HG03460 (cell line): ENCODE data around the gene RAD9A.
"Not testable (repeated sequence)": the region's sequence is repeated elsewhere in the genome, so short reads cannot be mapped to it uniquely, and the experiment has no call there.

ENCODE experiments used
- ATAC-seq: cut with Tn5 transposase; IDR thresholded peaks from one replicate; pipeline ENCODE4 v1.9.1; 2021; ENCODE audit not compliant: unreplicated experiment

RAD9A gene

GRCh38 chr11:67395555-67396258 lies 3.9 kb downstream of the RAD9A start:
- ATAC-seq, result no peak

GRCh38 chr11:67396259-67396581 lies 4.4 kb downstream of the RAD9A start:
- ATAC-seq, result no peak

DNA sequence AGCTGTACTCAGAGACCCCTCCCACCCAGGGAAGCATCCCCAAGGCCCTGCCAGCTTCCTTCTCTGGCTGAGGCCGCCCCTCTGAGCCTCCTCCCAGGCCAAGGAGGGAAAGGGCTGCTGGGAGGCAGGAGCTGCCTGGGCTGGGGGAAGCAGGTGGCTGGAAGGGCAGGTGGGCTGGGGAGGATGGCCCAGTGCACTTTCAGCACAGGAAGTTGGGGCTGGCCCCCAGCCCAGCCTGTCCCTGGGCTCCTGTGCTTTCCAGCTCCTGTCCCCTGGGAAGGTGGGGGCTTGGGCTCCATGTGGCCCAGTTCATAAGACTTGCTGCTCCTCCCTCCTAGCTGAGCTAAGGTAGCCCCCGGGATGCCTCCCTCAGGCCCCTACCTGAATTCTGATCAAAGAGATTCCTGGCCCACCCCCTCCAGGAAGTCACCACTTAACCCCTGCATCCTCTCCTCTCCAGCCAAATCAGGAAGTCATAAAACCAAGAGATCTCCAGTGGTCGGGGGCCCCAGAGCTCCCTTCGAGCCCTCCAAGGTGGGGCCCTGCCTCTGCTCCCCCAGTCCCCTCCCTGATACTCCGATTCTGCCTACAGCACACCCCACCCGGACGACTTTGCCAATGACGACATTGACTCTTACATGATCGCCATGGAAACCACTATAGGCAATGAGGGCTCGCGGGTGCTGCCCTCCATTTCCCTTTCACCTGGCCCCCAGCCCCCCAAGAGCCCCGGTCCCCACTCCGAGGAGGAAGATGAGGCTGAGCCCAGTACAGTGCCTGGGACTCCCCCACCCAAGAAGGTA lies 5.0 kb downstream of the RAD9A start:
- ATAC-seq, result no peak

DNA sequence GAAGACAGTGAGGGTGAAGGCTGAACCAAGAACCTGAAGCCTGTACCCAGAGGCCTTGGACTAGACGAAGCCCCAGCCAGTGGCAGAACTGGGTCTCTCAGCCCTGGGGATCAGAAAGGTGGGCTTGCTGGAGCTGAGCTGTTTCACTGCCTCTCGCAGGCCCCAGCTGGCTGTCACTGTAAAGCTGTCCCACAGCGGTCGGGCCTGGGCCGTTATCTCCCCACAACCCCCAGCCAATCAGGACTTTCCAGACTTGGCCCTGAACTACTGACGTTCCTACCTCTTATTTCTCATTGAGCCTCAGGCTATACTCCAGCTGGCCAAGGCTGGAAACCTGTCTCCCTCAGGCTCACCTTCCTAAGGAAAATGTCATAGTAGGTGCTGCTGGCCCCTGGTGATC lies 5.8 kb downstream of the RAD9A start:
- ATAC-seq, result no peak

DNA sequence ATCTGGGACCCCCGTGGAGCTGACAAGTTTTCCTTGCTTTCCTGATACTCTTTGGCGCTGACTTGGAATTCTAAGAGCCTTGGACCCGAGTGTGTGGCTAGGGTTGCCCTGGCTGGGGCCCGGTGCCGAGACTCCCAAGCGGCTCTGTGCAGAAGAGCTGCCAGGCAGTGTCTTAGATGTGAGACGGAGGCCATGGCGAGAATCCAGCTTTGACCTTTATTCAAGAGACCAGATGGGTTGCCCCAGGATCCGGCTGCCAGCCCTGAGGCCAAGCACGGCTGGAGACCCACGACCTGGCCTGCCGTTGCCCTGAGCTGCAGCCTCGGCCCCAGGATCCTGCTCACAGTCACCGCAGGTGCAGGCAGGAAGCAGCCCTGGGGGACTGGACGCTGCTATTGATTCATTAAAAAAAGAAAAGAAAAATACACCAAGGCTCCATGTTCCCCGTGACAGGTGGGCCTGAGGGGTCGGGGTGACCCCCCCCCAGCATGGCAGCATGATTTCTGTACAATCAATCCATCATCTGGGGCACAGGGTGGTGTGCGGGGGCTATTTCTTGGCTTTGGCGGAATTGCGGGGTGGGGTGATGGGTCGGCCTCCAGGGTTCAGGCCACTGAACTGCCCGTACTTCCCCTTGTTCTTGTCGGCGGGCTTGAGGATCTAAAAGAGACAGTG lies 6.3 kb downstream of the RAD9A start:
- ATAC-seq, result no peak

GRCh38 chr11:67398661-67399563 lies 7.1 kb downstream of the RAD9A start:
- no peak for ATAC-seq

- ATAC-seq, result no peak
Observed at GRCh38 chr11:67400251-67400941, 8.6 kb downstream of the RAD9A start.

- peak; percentile 17 for ATAC-seq
Observed at GRCh38 chr11:67400942-67401494, 9.2 kb downstream of the RAD9A start.

DNA sequence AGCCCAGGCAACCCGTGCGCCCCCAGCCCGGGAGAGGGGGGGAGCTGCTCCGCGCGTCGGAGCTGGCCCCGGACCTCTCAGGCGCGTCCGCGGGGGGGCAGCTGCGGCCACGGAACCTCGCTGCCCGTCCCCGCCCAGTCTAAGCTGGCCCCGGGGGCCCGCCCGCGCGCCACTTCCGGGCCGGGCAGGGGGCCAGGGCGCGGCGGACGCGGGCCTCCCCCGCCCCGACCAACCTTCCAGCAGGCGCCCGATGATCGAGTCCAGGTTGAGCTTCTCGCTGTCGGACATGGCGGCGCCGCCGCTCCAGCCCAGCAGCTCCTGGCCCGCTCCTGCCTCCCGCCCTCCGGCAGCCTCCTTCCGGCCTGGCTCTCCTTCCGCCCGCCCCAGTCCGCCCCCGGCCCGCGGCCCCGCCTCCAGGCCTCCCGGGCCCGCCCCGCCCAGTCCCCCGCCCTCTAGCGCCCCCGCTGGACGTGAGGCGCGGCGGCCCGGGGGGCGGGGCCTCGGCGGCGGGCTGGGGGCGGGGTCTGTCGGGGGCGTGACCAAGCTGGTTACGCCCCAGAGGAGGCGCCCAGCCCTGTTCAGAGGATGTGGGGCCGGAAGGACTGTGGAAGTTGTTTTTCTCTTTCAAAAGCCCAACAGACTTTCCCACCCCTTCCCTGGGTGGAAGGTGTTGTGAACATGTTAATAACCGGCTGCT lies 9.9 kb downstream of the RAD9A start, which contains the start of gene PPP1CA:
Gene PPP1CA, minus strand, starts transcription at position 364 of the 697 bp plus-strand sequence. Its CDS starts 76 bp downstream, at position 288.
- peak; percentile 51 for ATAC-seq

GRCh38 chr11:67402192-67402839 lies 10.5 kb downstream of the RAD9A start:
- not testable (repeated sequence) for ATAC-seq

DNA sequence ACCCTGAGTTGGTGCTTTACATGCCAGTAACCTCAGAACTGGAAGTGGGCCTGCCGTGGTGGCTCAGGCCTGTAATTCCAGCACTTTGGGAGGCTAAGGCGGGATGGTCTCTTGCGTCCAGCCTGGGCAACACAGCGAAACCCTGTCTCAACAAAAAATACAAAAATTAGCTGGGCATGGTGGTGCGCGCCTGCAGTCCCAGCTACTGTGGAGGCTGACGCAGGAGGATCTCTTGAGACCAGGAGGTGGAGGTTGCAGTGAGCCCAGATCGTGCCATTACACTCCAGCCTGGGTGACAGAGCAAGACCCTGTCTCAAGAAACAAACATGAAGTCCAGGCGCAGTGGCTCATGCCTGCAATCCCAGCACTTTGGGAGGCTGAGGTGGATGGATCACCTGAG lies 11.3 kb downstream of the RAD9A start:
- ATAC-seq, result not testable (repeated sequence)

DNA sequence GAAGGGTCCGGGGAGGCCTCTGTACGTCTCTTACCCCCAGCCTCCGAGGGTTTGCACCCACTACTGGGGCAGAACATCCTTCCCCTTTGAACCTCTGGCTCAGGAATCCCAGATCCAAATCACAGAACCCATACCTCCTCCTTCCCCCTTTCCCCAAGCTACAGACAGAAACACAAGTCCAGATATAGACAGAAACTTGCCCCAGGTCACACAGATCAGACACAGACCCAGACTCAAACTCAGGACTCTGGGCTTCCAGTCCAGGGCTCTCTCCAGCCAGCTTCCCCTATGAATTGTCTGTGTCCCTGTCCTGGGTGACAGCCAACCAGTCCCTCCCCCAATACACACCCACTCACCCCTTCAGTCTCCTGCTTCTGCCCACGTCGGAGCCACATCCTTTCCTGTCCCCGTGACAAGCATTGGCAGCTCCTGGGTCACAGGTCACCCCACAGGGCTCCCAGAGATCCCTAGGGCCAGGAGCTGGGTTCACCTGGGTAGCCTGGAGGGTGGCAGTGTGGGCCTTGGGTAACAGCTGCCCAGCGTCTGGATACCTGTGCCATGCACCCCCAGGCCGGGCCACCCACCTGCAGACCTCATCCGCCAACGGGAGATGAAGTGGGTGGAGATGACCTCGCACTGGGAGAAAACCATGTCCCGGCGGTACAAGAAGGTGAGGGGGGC lies 12.9 kb downstream of the RAD9A start:
- ATAC-seq, result no peak

- ATAC-seq, result no peak
Observed at GRCh38 chr11:67405196-67405567, 13.4 kb downstream of the RAD9A start.

GRCh38 chr11:67405688-67406339 lies 14.0 kb downstream of the RAD9A start:
- no peak for ATAC-seq

DNA sequence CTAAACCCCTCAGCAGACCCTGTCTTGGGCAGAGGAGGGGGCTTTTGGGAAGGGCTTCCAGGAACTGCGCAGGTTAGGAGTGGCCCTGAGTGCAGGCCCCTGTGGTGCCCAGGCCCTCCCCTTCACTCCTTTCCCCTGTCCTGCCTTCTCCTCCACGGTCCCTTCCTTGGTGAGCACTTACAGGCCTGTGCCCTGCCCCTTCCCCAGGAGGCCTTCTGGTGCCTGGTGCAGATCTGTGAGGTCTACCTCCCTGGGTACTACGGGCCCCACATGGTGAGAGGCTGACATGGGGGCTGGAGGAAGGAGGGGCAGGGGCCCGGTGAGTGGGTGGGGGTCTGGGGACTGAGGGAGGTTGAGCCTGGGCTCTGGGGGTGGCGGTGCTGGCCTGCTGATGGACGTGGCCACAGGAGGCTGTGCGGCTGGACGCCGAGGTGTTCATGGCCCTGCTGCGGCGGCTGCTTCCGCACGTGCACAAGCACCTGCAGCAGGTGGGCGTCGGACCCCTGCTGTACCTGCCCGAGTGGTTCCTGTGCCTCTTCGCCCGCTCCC lies 14.7 kb downstream of the RAD9A start:
- ATAC-seq, result no peak

DNA sequence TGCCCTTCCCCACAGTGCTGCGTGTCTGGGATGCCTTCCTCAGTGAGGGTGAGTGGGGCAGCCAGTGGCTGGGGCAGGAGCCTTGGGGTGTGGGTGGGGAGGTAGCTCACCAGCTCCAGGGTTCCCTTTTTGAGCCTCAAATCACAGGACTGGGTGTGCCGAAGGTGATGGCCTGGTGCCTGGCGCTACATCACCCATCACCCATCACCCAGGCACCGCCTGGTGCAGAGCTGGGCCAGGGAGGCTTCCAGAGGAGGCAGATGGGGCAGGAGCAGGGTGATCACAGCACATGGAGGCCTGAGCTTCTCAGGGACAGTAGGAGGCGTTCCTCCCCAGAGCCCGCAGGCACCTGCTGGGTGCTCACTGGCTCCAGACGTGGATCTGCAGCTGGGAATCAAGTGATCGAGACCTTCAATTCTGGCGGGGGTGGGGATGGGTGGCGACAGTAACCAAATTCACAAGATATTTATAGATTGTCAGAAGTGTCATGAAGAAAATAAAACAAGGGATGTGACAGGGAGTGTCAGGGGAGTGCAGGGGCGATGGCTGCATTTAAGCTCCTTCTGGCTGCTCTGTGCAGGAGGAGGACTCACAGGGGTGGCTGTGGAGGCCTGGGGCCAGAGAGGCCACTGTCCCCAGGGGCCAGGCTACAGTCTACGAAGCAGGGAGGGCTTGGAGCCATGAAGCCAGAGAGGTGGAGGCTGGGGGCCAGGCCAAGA lies 15.3 kb downstream of the RAD9A start:
- ATAC-seq, result no peak

DNA sequence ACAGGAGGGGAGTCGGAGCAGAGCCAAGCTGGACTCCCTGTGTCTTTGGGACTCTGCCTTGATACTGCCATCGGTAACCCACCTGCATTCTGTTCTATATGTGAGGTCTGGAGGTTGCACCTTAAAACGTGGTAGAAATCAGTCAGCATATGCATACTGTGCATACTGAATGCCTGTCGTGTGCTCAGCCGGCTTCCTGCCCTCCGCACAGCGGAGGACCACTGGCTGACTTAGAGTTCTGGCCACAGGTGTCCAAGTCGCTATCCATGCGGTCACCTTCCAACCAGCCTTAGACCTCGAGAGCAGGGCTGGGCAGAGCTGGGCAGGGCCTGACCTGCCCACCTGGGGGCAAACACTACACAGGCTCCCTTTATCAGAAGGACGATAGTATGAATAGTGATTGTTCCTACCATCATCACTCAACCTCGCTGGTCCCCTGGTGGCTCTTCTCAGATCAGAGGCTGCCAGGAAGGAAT lies 15.9 kb downstream of the RAD9A start:
- ATAC-seq, result no peak
